H1 (cell line): ENCODE results near the gene ELMO1. TPM values are rescaled to one million over a fixed set of nuclear protein-coding genes. Genes with fewer than 3 reads are reported as not detected.

Source experiments
- CTCF ChIA-PET: fragments of 300-600 bp; sonication (Branson Sonifier 250); formaldehyde crosslinking; loops from one replicate; lab custom pipeline; 2021; ENCODE audit not compliant: partially characterized antibody; lab: Charles Lee
- POLR2A ChIA-PET: fragments of 300-600 bp; sonication (Branson Sonifier 250); formaldehyde crosslinking; loops from one replicate; lab custom pipeline; 2021; ENCODE audit warnings: inconsistent platforms; ENCODE audit not compliant: partially characterized antibody; lab: Charles Lee
- DNase-seq, 2 experiments: peaks; one replicate each; pipeline versions ENCODE4 v3.0.0 to v3.0.0-alpha.2; 2010 to 2022; ENCODE audit warnings: low spot score in 2 of 2, low read depth in 1 of 2, mixed read lengths in 1 of 2
- FAIRE-seq: peaks from 2 replicates; lab custom pipeline; 2011; peaks lifted over from hg19 to GRCh38; lab: Jason Lieb, UNC
- H2AFZ ChIP-seq: 2 replicates; pipeline ENCODE4 v1.8.1; 2012; ENCODE audit warnings: low read length, inconsistent platforms
- H2AK5ac ChIP-seq: 2 replicates; pipeline ENCODE4 v1.6.1; 2013; ENCODE audit warnings: low read depth, low read length
- H2BK120ac ChIP-seq: replicated peaks from 2 replicates; pipeline ENCODE3; 2013; ENCODE audit warnings: low read depth, low read length, inconsistent platforms
- H2BK12ac ChIP-seq: 2 replicates; pipeline ENCODE4 v1.6.1; 2013; ENCODE audit warnings: low read depth, low read length
- H2BK15ac ChIP-seq: 2 replicates; pipeline ENCODE4 v1.6.1; 2013; ENCODE audit warnings: low read length
- H2BK20ac ChIP-seq: 2 replicates; pipeline ENCODE4 v1.6.1; 2013; ENCODE audit warnings: low read length
- H2BK5ac ChIP-seq: 2 replicates; pipeline ENCODE4 v1.6.1; 2013; ENCODE audit warnings: low read depth, low read length
- H3K14ac ChIP-seq: 2 replicates; pipeline ENCODE4 v1.6.1; 2013; ENCODE audit warnings: inconsistent platforms; ENCODE audit not compliant: insufficient read length
- H3K18ac ChIP-seq: 2 replicates; pipeline ENCODE4 v1.6.1; 2013; ENCODE audit warnings: low read length; ENCODE audit errors: extremely low read depth
- H3K23ac ChIP-seq: 2 replicates; pipeline ENCODE4 v1.6.1; 2013; ENCODE audit warnings: inconsistent platforms; ENCODE audit not compliant: insufficient read length
- H3K23me2 ChIP-seq: 2 replicates; pipeline ENCODE4 v1.6.1; 2013; ENCODE audit warnings: low read depth, low read length
- H3K27ac ChIP-seq: 2 replicates; pipeline ENCODE4 v1.6.1; 2011; ENCODE audit warnings: low read depth, low read length, inconsistent platforms
- H3K27me3 ChIP-seq, 4 experiments: replicated peaks in 1 of 4; 1 replicate in 1 of 4; 2 replicates in 3 of 4; pipeline versions ENCODE4 v1.6.1 to v1.8.1; 2011 to 2013; ENCODE audit warnings: low read length in 3 of 4, mild to moderate bottlenecking in 3 of 4, inconsistent platforms in 2 of 4, mixed read lengths in 2 of 4, moderate library complexity in 1 of 4; ENCODE audit not compliant: control insufficient read depth in 3 of 4, insufficient read depth in 3 of 4; ENCODE audit errors: extremely low read depth in 1 of 4
- H3K36me3 ChIP-seq, 4 experiments: 2 replicates each; pipeline versions ENCODE4 v1.6.1 to v1.8.1; 2011 to 2013; ENCODE audit warnings: mild to moderate bottlenecking in 4 of 4, low read length in 3 of 4, moderate library complexity in 2 of 4, control low read depth in 1 of 4, inconsistent platforms in 1 of 4; ENCODE audit not compliant: insufficient read depth in 4 of 4, control insufficient read depth in 2 of 4
- H3K4ac ChIP-seq: replicated peaks from 2 replicates; pipeline ENCODE3; 2013; ENCODE audit warnings: low read length, low read depth, mixed read lengths, inconsistent platforms; ENCODE audit not compliant: insufficient read length
- H3K4me1 ChIP-seq, 4 experiments: replicated peaks in 1 of 4; 1 replicate in 1 of 4; 2 replicates in 3 of 4; pipeline versions ENCODE4 v1.6.1 to v1.8.1; 2011 to 2013; ENCODE audit warnings: low read length in 3 of 4, inconsistent platforms in 2 of 4, mixed read lengths in 1 of 4; ENCODE audit not compliant: insufficient read depth in 4 of 4, control insufficient read depth in 3 of 4
- H3K4me2 ChIP-seq, 2 experiments: 2 replicates each; pipeline versions ENCODE4 v1.6.1 to v1.8.1; 2011 to 2013; ENCODE audit warnings: low read depth in 2 of 2, low read length in 2 of 2, control low read depth in 1 of 2, inconsistent platforms in 1 of 2, mild to moderate bottlenecking in 1 of 2; ENCODE audit not compliant: insufficient read depth in 1 of 2
- H3K4me3 ChIP-seq, 4 experiments: fragments of 200-600, 300-600 bp in 1 of 4; sonication (generic), shearing (Covaris generic), sonication (Bioruptor Twin) in 1 of 4; 2 replicates each; pipeline versions ENCODE4 v1.5.1 to v1.8.1; 2011 to 2016; ENCODE audit warnings: low read length in 4 of 4, low read depth in 3 of 4, control low read depth in 2 of 4, inconsistent platforms in 2 of 4, mild to moderate bottlenecking in 2 of 4, mixed read lengths in 1 of 4, moderate library complexity in 1 of 4; ENCODE audit not compliant: insufficient read depth in 2 of 4; ENCODE audit errors: extremely low read depth in 1 of 4
- H3K56ac ChIP-seq: replicated peaks from 2 replicates; pipeline ENCODE3; 2013; ENCODE audit warnings: low read depth, mild to moderate bottlenecking, mixed read lengths, low read length, inconsistent platforms; ENCODE audit not compliant: insufficient read length
- H3K79me1 ChIP-seq: 2 replicates; pipeline ENCODE4 v1.6.1; 2013; ENCODE audit warnings: low read depth, low read length, control low read depth
- H3K79me2 ChIP-seq, 2 experiments: 2 replicates each; pipeline versions ENCODE4 v1.6.1 to v1.8.1; 2012 to 2013; ENCODE audit warnings: low read length in 2 of 2, mild to moderate bottlenecking in 2 of 2, inconsistent platforms in 1 of 2; ENCODE audit not compliant: insufficient read depth in 2 of 2, control insufficient read depth in 1 of 2
- H3K9ac ChIP-seq, 4 experiments: replicated peaks in 1 of 4; 1 replicate in 1 of 4; 2 replicates in 3 of 4; pipeline versions ENCODE4 v1.6.1 to v1.8.1; 2011 to 2013; ENCODE audit warnings: low read depth in 3 of 4, low read length in 3 of 4, control low read depth in 2 of 4, mild to moderate bottlenecking in 2 of 4, moderate library complexity in 2 of 4, inconsistent platforms in 1 of 4; ENCODE audit errors: extremely low read depth in 1 of 4
- H3K9me3 ChIP-seq, 2 experiments: 2 replicates each; pipeline versions ENCODE4 v1.6.1 to v1.8.1; 2012 to 2013; ENCODE audit warnings: mild to moderate bottlenecking in 2 of 2, moderate library complexity in 2 of 2, control low read depth in 1 of 2, inconsistent platforms in 1 of 2, low read depth in 1 of 2, low read length in 1 of 2, mixed read lengths in 1 of 2; ENCODE audit not compliant: insufficient read depth in 2 of 2
- H4K20me1 ChIP-seq, 2 experiments: replicated peaks in 1 of 2; 2 replicates each; pipeline versions ENCODE3 to v1.8.1; 2011 to 2013; ENCODE audit warnings: inconsistent platforms in 2 of 2, low read length in 2 of 2, mild to moderate bottlenecking in 1 of 2; ENCODE audit not compliant: insufficient read depth in 2 of 2, control insufficient read depth in 1 of 2
- H4K5ac ChIP-seq: 2 replicates; pipeline ENCODE4 v1.6.1; 2013; ENCODE audit warnings: low read length, low read depth, mixed read lengths, inconsistent platforms; ENCODE audit not compliant: insufficient read length
- H4K8ac ChIP-seq: 2 replicates; pipeline ENCODE4 v1.8.0; 2013; ENCODE audit warnings: mild to moderate bottlenecking, moderate library complexity, low read length, inconsistent platforms; ENCODE audit not compliant: insufficient read depth; ENCODE audit errors: extremely low read depth
- H4K91ac ChIP-seq: replicated peaks from 2 replicates; pipeline ENCODE3; 2013; ENCODE audit warnings: low read length, mixed read lengths, inconsistent platforms; ENCODE audit not compliant: insufficient read length
- ATF3 ChIP-seq: IDR thresholded peaks from 2 replicates; pipeline ENCODE4 v1.6.1; 2011; ENCODE audit warnings: low read depth, mild to moderate bottlenecking, low read length; ENCODE audit not compliant: insufficient read depth
- EZH2 ChIP-seq: fragments of 200-600 bp; sonication (generic); IDR thresholded peaks from 2 replicates; pipeline ENCODE4 v1.7.1; 2012; ENCODE audit warnings: low read depth, mild to moderate bottlenecking, moderate library complexity, low read length, inconsistent platforms; ENCODE audit not compliant: severe bottlenecking
- KDM1A ChIP-seq: fragments of 200-600, 300-600 bp; sonication (generic); IDR thresholded peaks from 2 replicates; pipeline ENCODE4 v1.7.1; 2016; ENCODE audit warnings: mild to moderate bottlenecking, low read length, borderline replicate concordance
- RAD21 ChIP-seq, 2 experiments: IDR thresholded peaks in 1 of 2; conservative IDR thresholded peaks in 1 of 2; 2 replicates each; pipeline ENCODE4 v1.6.1; 2011; ENCODE audit warnings: low read depth in 2 of 2, low read length in 2 of 2, improper control_type of control experiment in 1 of 2, inconsistent platforms in 1 of 2, mild to moderate bottlenecking in 1 of 2, moderate library complexity in 1 of 2
- SIRT6 ChIP-seq: IDR thresholded peaks from one replicate; pipeline ENCODE4 v1.7.1; 2012; ENCODE audit warnings: low read length, inconsistent platforms
- SUZ12 ChIP-seq: fragments of 200-600 bp; sonication (generic); IDR thresholded peaks from 2 replicates; pipeline ENCODE4 v1.6.1; 2012; ENCODE audit warnings: mild to moderate bottlenecking, inconsistent platforms, low read length, moderate library complexity, mixed read lengths
- YY1 ChIP-seq: IDR thresholded peaks from 2 replicates; pipeline ENCODE4 v1.6.1; 2011; ENCODE audit warnings: low read depth, mild to moderate bottlenecking, low read length
- WGBS, 2 experiments: shearing (Covaris generic) in 1 of 2; methylation state at CpG; one replicate each; pipeline versions ENCODE4 v1.1.6 to v1.1.7; 2013 to 2015; ENCODE audit warnings: low lambda C conversion rate in 2 of 2, mixed read lengths in 2 of 2, inconsistent platforms in 1 of 2, low coverage in 1 of 2, missing lambda C conversion rate in 1 of 2; ENCODE audit not compliant: insufficient replicate concordance in 2 of 2, insufficient coverage in 1 of 2, insufficient read length in 1 of 2; ENCODE audit errors: extremely low coverage in 1 of 2, missing lambda C conversion rate in 1 of 2; 5-methylcytosine and 5-hydroxymethylcytosine counted together
- polyA plus RNA-seq, 7 experiments: library from polyadenylated mRNA; depleted of rRNA in 3 of 7; stranded (reverse) in 5 of 7; unstranded in 2 of 7; fragments of >200 nt in 5 of 7; fragments of 200-250 nt in 2 of 7; gene quantifications; 1 replicate in 5 of 7; 2 replicates in 1 of 7; 4 replicates in 1 of 7; pipeline versions ENCODE4 v1.2.1 to v1.2.3, GENCODE V29; 2011 to 2013; ENCODE audit warnings: missing spikeins in 2 of 7, mixed read lengths in 2 of 7
- total RNA-seq: library from RNA; stranded (reverse); fragmentation: NEBNext Ultra II Directional; extraction: Animal tissue kit (Norgen Biotek cat#: 25700); gene quantifications from 2 replicates; pipeline ENCODE4 v1.2.1, GENCODE V29; 2021

ELMO1 gene
- total and polyA plus RNA-seq, 2 of the 8 experiments (the other 6 are each of a cell fraction or from before 2014, with no cell fraction given) = 18.4 to 21.0 TPM

GRCh38 chr7:36814311-36814710 lies 634.4 kb downstream of the ELMO1 start:
- 87% methylated on average over 4 of the region's 4 CpGs; no CpG with 5 or more reads in 1 of the 2 experiments for WGBS, 2 experiments
- Histone ChIP-seq H2AK5ac (no peak overlapping the region), H3K23ac (no peak overlapping the region), H2BK120ac (no peak overlapping the region), H3K4me2 (no peak overlapping the region), H4K5ac (no peak overlapping the region), H3K27ac (no peak overlapping the region), H3K79me1 (no peaks in the 10 kb centered on the region), H3K18ac (no peak overlapping the region), H4K91ac (no peak overlapping the region), H3K4ac (no peak overlapping the region), H2AFZ (no peak overlapping the region), H3K9ac (no peak overlapping the region), H3K23me2 (no peaks in the 10 kb centered on the region), H3K9me3 (no peaks in the 10 kb centered on the region), H3K36me3 (no peaks in the 10 kb centered on the region), H3K27me3 (no peaks in the 10 kb centered on the region), H3K56ac (no peak overlapping the region), H3K4me1 (no peaks in the 10 kb centered on the region), H2BK5ac (no peak overlapping the region), H2BK15ac (no peak overlapping the region), H3K14ac (no peak overlapping the region), H4K20me1 (no peaks in the 10 kb centered on the region), H2BK20ac (no peak overlapping the region), H4K8ac (no peak overlapping the region), H3K4me3 (no peak overlapping the region), H2BK12ac (no peak overlapping the region), H3K79me2 (no peaks in the 10 kb centered on the region)
- FAIRE-seq = no peak
- TF ChIP-seq KDM1A = no peak
- no peak for TF ChIP-seq ATF3
- no peak for TF ChIP-seq SIRT6
- no peak for TF ChIP-seq RAD21 (IDR thresholded peaks at IDR 0.05 in 1 of 2, conservative IDR thresholded peaks at IDR 0.05 in 1 of 2; ENCODE audit: low read depth in 2 of 2, low read length in 2 of 2)
- TF ChIP-seq EZH2 = no peak
- TF ChIP-seq SUZ12 = no peak
- TF ChIP-seq YY1 = no peak
- ChIA-PET CTCF (interaction anchor here (1.2 kb wide), 1 partner anchor 11 kb away, joined by 3 read pairs; no protein-coding TSS in a partner anchor), POLR2A (no interaction called here)
- no peak for DNase-seq
